Endothelial cell of umbilical vein (primary cell): Measurements from ENCODE around the gene PUS10. TPM values are rescaled to one million over a fixed set of nuclear protein-coding genes. Genes with fewer than 3 reads are reported as not detected.

Experiments used
- BruUV-seq: library from RNA; stranded (reverse); fragments of 400-500 nt; replicated peaks from 2 replicates; lab custom pipeline; 2021; lab: Mats Ljungman, UMichigan
- CTCF ChIA-PET: fragments of 300-600, 350-600 bp; sonication (Branson Sonifier 250); formaldehyde crosslinking; loops from one replicate; lab custom pipeline; 2021; ENCODE audit warnings: antibody characterized with exemption, inconsistent platforms; lab: Charles Lee
- POLR2A ChIA-PET: fragments of 300-600, 350-600 bp; sonication (Branson Sonifier 250); formaldehyde crosslinking; loops from one replicate; lab custom pipeline; 2021; ENCODE audit warnings: antibody characterized with exemption, inconsistent platforms; lab: Charles Lee
- DNase-seq: peaks from one replicate; pipeline ENCODE4 v3.0.0-alpha.2; 2011; ENCODE audit warnings: low read depth, low spot score
- FAIRE-seq: peaks from 2 replicates; lab custom pipeline; 2011; peaks lifted over from hg19 to GRCh38; lab: Jason Lieb, UNC
- H2AFZ ChIP-seq: 2 replicates; pipeline ENCODE4 v1.6.0; 2012; ENCODE audit warnings: low read depth, low read length, control low read depth, inconsistent platforms
- H3K27ac ChIP-seq: 2 replicates; pipeline ENCODE4 v1.5.1; 2011; ENCODE audit warnings: low read depth, mild to moderate bottlenecking, control low read depth, low read length, moderate library complexity; ENCODE audit not compliant: insufficient read depth
- H3K27me3 ChIP-seq, 2 experiments: 2 replicates each; pipeline versions ENCODE4 v1.6.0 to v1.6.1; 2011; ENCODE audit warnings: low read length in 2 of 2, mixed read lengths in 1 of 2; ENCODE audit not compliant: control insufficient read depth in 2 of 2, insufficient read depth in 2 of 2
- H3K36me3 ChIP-seq, 2 experiments: 2 replicates in 1 of 2; 3 replicates in 1 of 2; pipeline ENCODE4 v1.5.1; 2011; ENCODE audit warnings: low read length in 2 of 2, mild to moderate bottlenecking in 1 of 2, moderate library complexity in 1 of 2; ENCODE audit not compliant: control insufficient read depth in 2 of 2, insufficient read depth in 2 of 2; ENCODE audit errors: extremely low read depth in 1 of 2
- H3K4me1 ChIP-seq: 3 replicates; pipeline ENCODE4 v1.5.1; 2011; ENCODE audit warnings: mild to moderate bottlenecking, low read length; ENCODE audit not compliant: control insufficient read depth, insufficient read depth; ENCODE audit errors: extremely low read depth
- H3K4me2 ChIP-seq: 2 replicates; pipeline ENCODE4 v1.6.1; 2011; ENCODE audit warnings: low read length, control low read depth, mixed read lengths; ENCODE audit not compliant: insufficient read depth
- H3K4me3 ChIP-seq, 3 experiments: fragments of 200-600 bp in 1 of 3; sonication (generic), shearing (Covaris generic) in 1 of 3; replicated peaks in 1 of 3; 2 replicates each; pipeline ENCODE4 v1.5.1; 2011 to 2016; ENCODE audit warnings: control low read depth in 3 of 3, low read length in 3 of 3, mild to moderate bottlenecking in 2 of 3, inconsistent platforms in 1 of 3, low read depth in 1 of 3, moderate library complexity in 1 of 3; ENCODE audit not compliant: insufficient read depth in 1 of 3
- H3K79me2 ChIP-seq: 2 replicates; pipeline ENCODE4 v1.6.0; 2012; ENCODE audit warnings: low read length, inconsistent platforms; ENCODE audit not compliant: control insufficient read depth, insufficient read depth
- H3K9ac ChIP-seq: replicated peaks from 2 replicates; pipeline ENCODE3; 2011; ENCODE audit warnings: low read length, control low read depth; ENCODE audit not compliant: insufficient read depth; ENCODE audit errors: extremely low read depth
- H3K9me1 ChIP-seq: replicated peaks from 3 replicates; pipeline ENCODE4 v1.6.0; 2011; ENCODE audit warnings: mild to moderate bottlenecking, low read length; ENCODE audit not compliant: control insufficient read depth, insufficient read depth; ENCODE audit errors: extremely low read depth
- H3K9me3 ChIP-seq: replicated peaks from 2 replicates; pipeline ENCODE4 v1.5.1; 2012; ENCODE audit warnings: low read length, inconsistent platforms; ENCODE audit not compliant: control insufficient read depth, insufficient read depth
- H4K20me1 ChIP-seq: replicated peaks from 2 replicates; pipeline ENCODE3; 2011; ENCODE audit warnings: mild to moderate bottlenecking, low read length; ENCODE audit not compliant: control insufficient read depth, insufficient read depth; ENCODE audit errors: extremely low read depth
- CTCF ChIP-seq, 2 donors: IDR thresholded peaks; 1 replicate in 1 of 2; 2 replicates in 1 of 2; pipeline ENCODE4 v1.5.1; 2011; ENCODE audit warnings: low read length in 2 of 2, mild to moderate bottlenecking in 2 of 2, moderate library complexity in 2 of 2, control low read depth in 1 of 2, inconsistent platforms in 1 of 2, low read depth in 1 of 2; ENCODE audit not compliant: insufficient read depth in 1 of 2; ENCODE audit errors: extremely low read depth in 1 of 2
- GATA2 ChIP-seq: IDR thresholded peaks from 2 replicates; pipeline ENCODE4 v1.7.0; 2011; ENCODE audit warnings: low read depth, mild to moderate bottlenecking, moderate library complexity, mixed read lengths, low read length; ENCODE audit not compliant: insufficient read length, insufficient read depth
- MAX ChIP-seq: IDR thresholded peaks from 2 replicates; pipeline ENCODE4 v1.6.1; 2011; ENCODE audit not compliant: insufficient read depth, insufficient read length
- POLR2A ChIP-seq: IDR thresholded peaks from 2 replicates; pipeline ENCODE4 v1.6.1; 2012; ENCODE audit warnings: low read depth, mild to moderate bottlenecking, control low read depth, low read length
- dilution Hi-C: fragments of 300-500 bp; cut with MboI; formaldehyde crosslinking; loops from one replicate; pipeline ENCODE4 v1.15.0; 2019; ENCODE audit warnings: low sequenced_read_pairs; ENCODE audit not compliant: extremely low pct_ligation_motif_present
- intact Hi-C: fragments of 100-400 bp; cut with micrococcal nuclease; formaldehyde crosslinking; loops from one replicate; pipeline ENCODE4 v1.10.0; 2022
- polyA plus RNA-seq, 4 experiments: library from polyadenylated mRNA; depleted of rRNA in 3 of 4; stranded (reverse) in 3 of 4; unstranded in 1 of 4; fragments of >200 nt; gene quantifications; 2 replicates each; pipeline versions ENCODE4 v1.2.1 to v1.2.3, GENCODE V29; 2011 to 2012; ENCODE audit warnings: missing spikeins in 1 of 4
- total RNA-seq: library from RNA; stranded (reverse); gene quantifications from 2 replicates; pipeline ENCODE4 v1.2.3, GENCODE V29; 2021

The PUS10 gene
- total and polyA plus RNA-seq, 2 donors (not counting 3 experiments of a cell fraction or from before 2014, with no cell fraction given): 3.7 to 10.3 TPM

GRCh38 chr2:61005736-61006135, 12.3 kb downstream of the PUS10 start:
- H3K4me1 ChIP-seq: no peaks in the 10 kb centered on the region
- no peaks in the 10 kb centered on the region for H3K36me3 ChIP-seq
- H3K9me1 ChIP-seq: no peaks in the 10 kb centered on the region
- no peak overlapping the region for H3K9ac ChIP-seq
- no peaks in the 10 kb centered on the region for H3K9me3 ChIP-seq
- FAIRE-seq: no peak
- H3K27ac ChIP-seq: no peak overlapping the region
- no peak overlapping the region for H2AFZ ChIP-seq
- no peaks in the 10 kb centered on the region for H4K20me1 ChIP-seq
- H3K4me3 ChIP-seq: no peak overlapping the region
- no peak overlapping the region for H3K4me2 ChIP-seq
- TF ChIP-seq MAX: no peak
- no peak for TF ChIP-seq POLR2A
- no peaks in the 10 kb centered on the region for H3K27me3 ChIP-seq
- ChIA-PET POLR2A (no interaction called here), CTCF (no interaction called here)
- intact Hi-C loops (no loop called here), dilution Hi-C loops (no loop called here)
- H3K79me2 ChIP-seq: no peaks in the 10 kb centered on the region
- no peak for DNase-seq
- no TSS peak for BruUV-seq

GRCh38 chr2:60998628-60999545, 19.2 kb downstream of the PUS10 start:
- Histone ChIP-seq H3K4me3 (no peak overlapping the region), H3K9ac (no peak overlapping the region), H3K9me3 (no peaks in the 10 kb centered on the region), H3K9me1 (no peaks in the 10 kb centered on the region), H4K20me1 (no peaks in the 10 kb centered on the region), H3K27me3 (no peaks in the 10 kb centered on the region), H3K36me3 (no peaks in the 10 kb centered on the region), H2AFZ (no peak overlapping the region), H3K4me2 (no peak overlapping the region), H3K4me1 (no peaks in the 10 kb centered on the region), H3K79me2 (no peaks in the 10 kb centered on the region), H3K27ac (no peak overlapping the region)
- dilution Hi-C loops: no loop called here
- intact Hi-C loops: loop anchor here (1.0 to 5.0 kb wide), 4 partner anchors 117 to 292 kb away; partner anchors contain the start of gene REL
- peak; percentile 20 to 37 for TF ChIP-seq CTCF (IDR thresholded peaks at IDR 0.05; ENCODE audit: extremely low read depth in 1 of 2, insufficient read depth in 1 of 2, low read depth in 1 of 2, low read length in 2 of 2)
- TF ChIP-seq GATA2: no peak
- BruUV-seq: no TSS peak
- CTCF ChIA-PET: interaction anchor here (0.6 to 5.2 kb wide), 65 partner anchors 8 to 438 kb away, joined by 3 to 173 read pairs (median 5); partner anchors contain the start of genes PAPOLG and REL
- DNase-seq (peak; percentile 70), FAIRE-seq (no peak)
- POLR2A ChIA-PET: no interaction called here
